ENCODE data around the gene TLR9. TPM values are rescaled to one million over a fixed set of nuclear protein-coding genes. Genes with fewer than 3 reads are reported as not detected.

TLR9 gene
- total RNA-seq, 1 experiment from 2014 or later = not detected

DNA sequence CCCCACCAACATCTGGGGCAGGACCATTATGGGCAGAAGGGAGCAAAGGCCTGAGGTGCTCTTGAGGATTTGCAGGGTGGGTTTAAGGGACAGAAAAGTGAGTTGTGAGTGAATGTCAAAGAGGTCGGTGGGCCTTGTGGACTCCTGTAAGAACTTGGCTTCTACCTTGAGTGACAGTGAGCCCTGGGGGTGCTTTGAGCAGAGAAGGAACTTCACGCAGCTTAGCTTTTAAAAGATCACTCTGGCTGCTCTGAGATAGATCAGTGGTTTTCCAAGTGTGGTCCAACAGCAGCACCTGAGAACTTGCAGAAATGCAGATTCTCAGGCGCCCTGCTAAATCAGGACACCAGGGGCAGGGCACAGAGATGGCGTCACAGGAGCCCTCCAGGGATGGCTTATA is 42.8 kb downstream of the TLR9 start:
- peaks cover 8 to 14% of the 10 kb centered on the region in 2 experiments for H3K4me1 Mint-ChIP-seq
- Histone ChIP-seq H3K18ac (ENCODE audit: insufficient read length, low read depth, low read length) (no peak overlapping the region), H3K56ac (ENCODE audit: insufficient read length, low read depth, low read length) (no peak overlapping the region), H3K14ac (ENCODE audit: insufficient read depth, low read length) (no peak overlapping the region), H3K79me1 (ENCODE audit: insufficient read depth, low read depth, low read length, poor library complexity, severe bottlenecking) (no peaks in the 10 kb centered on the region), H2AFZ (ENCODE audit: low read length) (no peak overlapping the region), H3K27ac (ENCODE audit: insufficient read length, low read depth, low read length) (no peak overlapping the region), H3K79me2 (ENCODE audit: insufficient read depth, low read length) (no peaks in the 10 kb centered on the region), H3K23ac (ENCODE audit: insufficient read length, low read depth, low read length) (no peak overlapping the region), H2BK120ac (ENCODE audit: low read depth, low read length, poor library complexity, severe bottlenecking) (no peak overlapping the region), H2AK5ac (ENCODE audit: insufficient read length, low read length) (no peak overlapping the region), H2BK12ac (ENCODE audit: insufficient read length, low read depth, low read length) (no peak overlapping the region), H3K9me3 (ENCODE audit: control insufficient read depth, low read depth, low read length) (no peaks in the 10 kb centered on the region), H4K5ac (ENCODE audit: insufficient read length, low read depth, low read length) (no peak overlapping the region), H3K9ac (ENCODE audit: extremely low read depth, insufficient read length, low read length) (no peak overlapping the region), H2BK20ac (ENCODE audit: low read depth, low read length, poor library complexity, severe bottlenecking) (no peak overlapping the region), H3K27me3 (ENCODE audit: insufficient read depth, low read length) (no peaks in the 10 kb centered on the region), H3K23me2 (ENCODE audit: insufficient read length, low read depth, low read length, poor library complexity, severe bottlenecking) (no peaks in the 10 kb centered on the region), H2BK5ac (ENCODE audit: insufficient read length, low read length) (no peak overlapping the region), H2BK15ac (ENCODE audit: low read depth, low read length) (no peak overlapping the region), H4K8ac (replicated peaks; ENCODE audit: insufficient read length, low read depth, low read length) (no peak overlapping the region), H4K91ac (ENCODE audit: insufficient read length, low read depth, low read length) (no peak overlapping the region), H3K4me1 (ENCODE audit: insufficient read depth, low read length) (no peaks in the 10 kb centered on the region), H4K20me1 (ENCODE audit: control insufficient read depth, insufficient read depth, insufficient read length) (no peaks in the 10 kb centered on the region), H3K4ac (ENCODE audit: low read depth, low read length) (no peak overlapping the region), H3K4me2 (ENCODE audit: insufficient read depth, insufficient read length, low read length) (no peak overlapping the region), H3T11ph (ENCODE audit: low read length) (no peak overlapping the region)
- no peak for DNase-seq
- peaks cover 10% of the 10 kb centered on the region; the same call in 1 of the 2 replicates for H3K27me3 Mint-ChIP-seq (ENCODE audit: low read depth)
- no peak overlapping the region for H3K4me3 Mint-ChIP-seq
- TF ChIP-seq, protein P1, sequence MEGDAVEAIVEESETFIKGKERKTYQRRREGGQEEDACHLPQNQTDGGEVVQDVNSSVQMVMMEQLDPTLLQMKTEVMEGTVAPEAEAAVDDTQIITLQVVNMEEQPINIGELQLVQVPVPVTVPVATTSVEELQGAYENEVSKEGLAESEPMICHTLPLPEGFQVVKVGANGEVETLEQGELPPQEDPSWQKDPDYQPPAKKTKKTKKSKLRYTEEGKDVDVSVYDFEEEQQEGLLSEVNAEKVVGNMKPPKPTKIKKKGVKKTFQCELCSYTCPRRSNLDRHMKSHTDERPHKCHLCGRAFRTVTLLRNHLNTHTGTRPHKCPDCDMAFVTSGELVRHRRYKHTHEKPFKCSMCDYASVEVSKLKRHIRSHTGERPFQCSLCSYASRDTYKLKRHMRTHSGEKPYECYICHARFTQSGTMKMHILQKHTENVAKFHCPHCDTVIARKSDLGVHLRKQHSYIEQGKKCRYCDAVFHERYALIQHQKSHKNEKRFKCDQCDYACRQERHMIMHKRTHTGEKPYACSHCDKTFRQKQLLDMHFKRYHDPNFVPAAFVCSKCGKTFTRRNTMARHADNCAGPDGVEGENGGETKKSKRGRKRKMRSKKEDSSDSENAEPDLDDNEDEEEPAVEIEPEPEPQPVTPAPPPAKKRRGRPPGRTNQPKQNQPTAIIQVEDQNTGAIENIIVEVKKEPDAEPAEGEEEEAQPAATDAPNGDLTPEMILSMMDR (conservative IDR thresholded peaks at IDR 0.05) = no peak
- no peak overlapping the region for H3K27ac Mint-ChIP-seq
- no CpG with 5 or more reads among the region's 4 CpGs for WGBS (ENCODE audit: extremely low coverage, insufficient read length, low lambda C conversion rate)
- no peaks in the 10 kb centered on the region for H3K36me3 Mint-ChIP-seq (ENCODE audit: insufficient read depth in 1 of 3, low read depth in 3 of 3)
- no peaks in the 10 kb centered on the region for H3K9me3 Mint-ChIP-seq
